Loucy (cell line): Measurements from ENCODE around the gene SH3TC2.

Experiments used
- H2AFZ ChIP-seq: fragments of 200-600 bp; sonication (generic); 2 replicates; pipeline ENCODE4 v1.6.0; 2016; ENCODE audit warnings: antibody characterized with exemption, mild to moderate bottlenecking, low read length, moderate library complexity
- H3F3A ChIP-seq: fragments of 200-600 bp; 2 replicates; pipeline ENCODE4 v1.6.0; 2016; ENCODE audit warnings: antibody characterized with exemption, low read depth, mild to moderate bottlenecking
- H3K27me3 ChIP-seq: fragments of 200-600 bp; sonication (generic); 2 replicates; pipeline ENCODE4 v1.6.1; 2014; ENCODE audit warnings: low read length, mild to moderate bottlenecking; ENCODE audit not compliant: insufficient read depth, poor library complexity, severe bottlenecking
- H3K36me3 ChIP-seq: fragments of 200-600 bp; sonication (generic); 2 replicates; pipeline ENCODE4 v1.6.1; 2016; ENCODE audit warnings: low read length; ENCODE audit not compliant: insufficient read depth
- H3K4me1 ChIP-seq: fragments of 200-600 bp; sonication (generic); 2 replicates; pipeline ENCODE4 v1.5.1; 2014; ENCODE audit warnings: low read length, mild to moderate bottlenecking; ENCODE audit not compliant: insufficient read depth, poor library complexity, severe bottlenecking
- H3K4me2 ChIP-seq: fragments of 200-600 bp; sonication (generic); 2 replicates; pipeline ENCODE4 v1.6.0; 2014; ENCODE audit warnings: antibody characterized with exemption, low read length, low read depth, mild to moderate bottlenecking; ENCODE audit not compliant: poor library complexity, severe bottlenecking
- H3K4me3 ChIP-seq: fragments of 200-600 bp; sonication (generic); 2 replicates; pipeline ENCODE4 v1.5.1; 2014; ENCODE audit warnings: low read length, mild to moderate bottlenecking, mixed read lengths; ENCODE audit not compliant: poor library complexity, severe bottlenecking
- H3K79me2 ChIP-seq: fragments of 200-600 bp; sonication (generic); 2 replicates; pipeline ENCODE4 v1.6.1; 2014; ENCODE audit warnings: low read length; ENCODE audit not compliant: insufficient read depth
- H3K9ac ChIP-seq: fragments of 200-600 bp; sonication (generic); 2 replicates; pipeline ENCODE4 v1.6.0; 2014; ENCODE audit warnings: mild to moderate bottlenecking, low read depth, low read length, moderate library complexity; ENCODE audit not compliant: poor library complexity, severe bottlenecking
- H3K9me2 ChIP-seq: fragments of 200-600 bp; sonication (generic); replicated peaks from 2 replicates; pipeline ENCODE4 v1.6.1; 2016; ENCODE audit warnings: low read depth, low read length, mixed read lengths
- H3K9me3 ChIP-seq: fragments of 200-600 bp; sonication (generic); 2 replicates; pipeline ENCODE4 v1.6.1; 2014; ENCODE audit warnings: mild to moderate bottlenecking, antibody characterized with exemption, low read length, low read depth; ENCODE audit not compliant: insufficient read depth
- H4K20me1 ChIP-seq: fragments of 200-600 bp; sonication (generic); 2 replicates; pipeline ENCODE4 v1.6.0; 2014; ENCODE audit warnings: antibody characterized with exemption, low read length, mild to moderate bottlenecking; ENCODE audit not compliant: insufficient read depth, poor library complexity, severe bottlenecking
- EZH2phosphoT487 ChIP-seq: fragments of 200-600 bp; IDR thresholded peaks from 2 replicates; pipeline ENCODE4 v1.6.1; 2018; ENCODE audit warnings: antibody characterized with exemption, mild to moderate bottlenecking, moderate library complexity, borderline replicate concordance
- TF ChIP-seq, protein P1 (sequence below): fragments of 200-600 bp; sonication (generic); conservative IDR thresholded peaks from 2 replicates; pipeline ENCODE4 v1.5.1; 2014; ENCODE audit warnings: mild to moderate bottlenecking, antibody characterized with exemption, low read length

Gene SH3TC2

DNA sequence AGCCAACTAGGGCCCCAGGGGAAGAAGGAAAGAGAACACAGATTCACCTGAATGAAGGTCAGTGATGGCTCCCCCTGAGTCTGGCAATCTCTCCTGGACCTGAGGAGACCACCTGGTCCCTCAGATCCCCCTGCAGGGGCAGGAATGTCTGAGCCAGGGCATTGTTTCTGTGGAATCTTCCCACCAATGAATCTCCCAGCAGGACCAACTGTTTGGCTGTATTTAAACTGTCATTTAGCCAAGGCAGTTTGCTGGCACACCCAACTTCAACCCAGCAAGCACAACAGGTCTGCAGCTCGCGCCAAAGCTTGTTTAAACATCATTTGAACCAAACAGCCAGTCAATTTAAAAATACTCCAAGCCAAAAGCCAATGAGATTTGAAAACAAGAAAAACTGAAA is 92.6 kb downstream of the SH3TC2 start:
- H3F3A ChIP-seq: no peaks in the 10 kb centered on the region
- H3K36me3 ChIP-seq: no peaks in the 10 kb centered on the region
- no peaks in the 10 kb centered on the region for H3K79me2 ChIP-seq
- no peak overlapping the region for H3K4me3 ChIP-seq
- no peak overlapping the region for H3K9ac ChIP-seq
- no peaks in the 10 kb centered on the region for H3K27me3 ChIP-seq
- peaks cover 4% of the 10 kb centered on the region for H3K4me1 ChIP-seq
- TF ChIP-seq, protein P1, sequence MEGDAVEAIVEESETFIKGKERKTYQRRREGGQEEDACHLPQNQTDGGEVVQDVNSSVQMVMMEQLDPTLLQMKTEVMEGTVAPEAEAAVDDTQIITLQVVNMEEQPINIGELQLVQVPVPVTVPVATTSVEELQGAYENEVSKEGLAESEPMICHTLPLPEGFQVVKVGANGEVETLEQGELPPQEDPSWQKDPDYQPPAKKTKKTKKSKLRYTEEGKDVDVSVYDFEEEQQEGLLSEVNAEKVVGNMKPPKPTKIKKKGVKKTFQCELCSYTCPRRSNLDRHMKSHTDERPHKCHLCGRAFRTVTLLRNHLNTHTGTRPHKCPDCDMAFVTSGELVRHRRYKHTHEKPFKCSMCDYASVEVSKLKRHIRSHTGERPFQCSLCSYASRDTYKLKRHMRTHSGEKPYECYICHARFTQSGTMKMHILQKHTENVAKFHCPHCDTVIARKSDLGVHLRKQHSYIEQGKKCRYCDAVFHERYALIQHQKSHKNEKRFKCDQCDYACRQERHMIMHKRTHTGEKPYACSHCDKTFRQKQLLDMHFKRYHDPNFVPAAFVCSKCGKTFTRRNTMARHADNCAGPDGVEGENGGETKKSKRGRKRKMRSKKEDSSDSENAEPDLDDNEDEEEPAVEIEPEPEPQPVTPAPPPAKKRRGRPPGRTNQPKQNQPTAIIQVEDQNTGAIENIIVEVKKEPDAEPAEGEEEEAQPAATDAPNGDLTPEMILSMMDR: no peak
- no peak for TF ChIP-seq EZH2phosphoT487
- H3K9me3 ChIP-seq: no peaks in the 10 kb centered on the region
- no peak overlapping the region for H2AFZ ChIP-seq
- H4K20me1 ChIP-seq: no peaks in the 10 kb centered on the region
- no peaks in the 10 kb centered on the region for H3K9me2 ChIP-seq
- no peak overlapping the region for H3K4me2 ChIP-seq

DNA sequence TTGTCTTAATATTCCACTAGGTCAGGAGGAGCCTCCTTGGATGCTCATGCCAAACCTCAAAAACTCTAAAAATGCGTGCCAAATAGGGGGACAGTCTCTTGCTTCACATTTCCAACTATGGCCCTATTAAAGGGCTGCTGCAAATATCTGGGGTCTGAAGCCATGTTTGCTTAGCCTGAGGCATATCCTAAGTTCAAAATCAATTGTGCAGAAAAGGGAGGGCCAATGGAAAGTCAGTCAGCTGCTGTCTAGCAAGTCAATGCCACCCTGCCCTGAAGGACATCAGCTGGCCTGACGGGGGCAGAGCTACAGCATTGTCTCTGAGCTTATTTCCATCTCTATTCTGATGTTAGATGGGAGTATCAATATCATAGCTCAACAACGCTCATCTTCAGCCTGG is 93.6 kb downstream of the SH3TC2 start:
- H3F3A ChIP-seq: no peaks in the 10 kb centered on the region
- peaks cover 4% of the 10 kb centered on the region for H3K4me1 ChIP-seq
- no peak overlapping the region for H3K9ac ChIP-seq
- no peaks in the 10 kb centered on the region for H3K27me3 ChIP-seq
- H3K9me3 ChIP-seq: no peaks in the 10 kb centered on the region
- TF ChIP-seq EZH2phosphoT487: no peak
- TF ChIP-seq, protein P1: peak; percentile 32
- no peaks in the 10 kb centered on the region for H3K9me2 ChIP-seq
- H3K4me3 ChIP-seq: no peak overlapping the region
- no peaks in the 10 kb centered on the region for H3K36me3 ChIP-seq
- H4K20me1 ChIP-seq: no peaks in the 10 kb centered on the region
- no peaks in the 10 kb centered on the region for H3K79me2 ChIP-seq
- no peak overlapping the region for H2AFZ ChIP-seq
- H3K4me2 ChIP-seq: no peak overlapping the region

GRCh38 chr5:148968311-148968710 is 94.6 kb downstream of the SH3TC2 start:
- TF ChIP-seq EZH2phosphoT487: no peak
- TF ChIP-seq, protein P1: no peak
- Histone ChIP-seq H2AFZ (no peak overlapping the region), H3K27me3 (no peaks in the 10 kb centered on the region), H3K79me2 (no peaks in the 10 kb centered on the region), H3K4me1 (peaks cover 4% of the 10 kb centered on the region), H3K9me2 (no peaks in the 10 kb centered on the region), H3F3A (no peaks in the 10 kb centered on the region), H3K4me2 (no peak overlapping the region), H3K4me3 (no peak overlapping the region), H3K9me3 (no peaks in the 10 kb centered on the region), H3K9ac (no peak overlapping the region), H3K36me3 (no peaks in the 10 kb centered on the region), H4K20me1 (no peaks in the 10 kb centered on the region)
